ENCODE data around the gene L3MBTL2.
A peak's percentile ranks its signal among the peaks of the same experiment; 100 is the strongest.

The L3MBTL2 gene

DNA sequence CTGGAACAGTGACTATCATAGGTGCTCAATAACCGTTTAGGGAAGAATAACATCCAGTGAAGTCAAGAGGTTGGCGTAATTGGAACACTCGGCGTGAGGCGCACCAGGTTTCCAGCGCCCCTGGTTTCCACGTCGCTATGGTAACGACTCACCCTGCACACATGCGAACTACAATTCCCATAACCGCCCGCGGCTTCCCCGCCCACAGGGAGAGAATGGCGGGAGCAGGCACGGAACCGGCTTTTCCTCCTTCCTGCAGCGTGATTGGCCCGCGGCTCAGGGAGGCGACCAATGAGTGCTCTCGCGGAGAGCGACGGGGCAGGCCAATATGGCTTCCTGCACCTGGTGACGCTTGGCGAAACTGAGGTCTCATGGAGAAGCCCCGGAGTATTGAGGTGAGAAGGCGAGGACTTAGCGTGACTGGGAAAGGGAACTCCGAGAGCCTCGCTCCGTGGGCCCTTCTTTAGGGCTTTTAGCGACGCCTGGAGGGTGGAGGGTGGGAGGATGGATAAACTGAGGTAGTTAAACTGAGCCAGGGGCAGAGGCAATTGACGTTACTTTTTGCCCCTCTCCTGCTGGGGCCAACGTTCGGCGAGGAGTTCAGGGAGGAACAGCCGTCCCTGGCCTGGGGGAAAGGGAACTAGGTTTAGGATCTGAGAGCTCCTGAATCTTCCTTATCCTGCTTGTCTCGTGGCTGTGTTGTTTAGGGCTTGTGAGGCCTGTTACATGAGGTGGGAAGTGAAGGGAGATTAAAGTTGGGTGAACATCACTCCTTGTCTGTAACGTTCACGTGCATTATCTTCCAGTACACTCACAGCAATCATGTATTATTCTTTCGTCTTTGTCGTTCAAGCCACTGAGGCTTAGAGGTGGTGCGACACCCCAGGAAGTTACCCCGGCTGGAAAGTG is at the start of gene L3MBTL2:
L3MBTL2 (plus strand) TSS at position 321 of the 909 bp plus-strand sequence; CDS start at position 372, 51 bp downstream.
- DNase-seq (ENCODE audit: low read depth), result peak; percentile 84
- no peak for TF ChIP-seq CTCF (conservative IDR thresholded peaks at IDR 0.05; ENCODE audit: low read depth, low read length)
- peak within 1 kb of the TSS; percentile 87 for H3K4me3 ChIP-seq (ENCODE audit: low read length)

- no peak for DNase-seq (ENCODE audit: low read depth)
- no peak for TF ChIP-seq CTCF (conservative IDR thresholded peaks at IDR 0.05; ENCODE audit: low read depth, low read length)
- no peak overlapping the region for H3K4me3 ChIP-seq (ENCODE audit: low read length)
Observed at GRCh38 chr22:41157083-41157482, 48.0 kb upstream of the L3MBTL2 start.

- no peak overlapping the region for H3K4me3 ChIP-seq (ENCODE audit: low read length)
- DNase-seq (ENCODE audit: low read depth), result no peak
- TF ChIP-seq CTCF (conservative IDR thresholded peaks at IDR 0.05; ENCODE audit: low read depth, low read length), result no peak
Observed at GRCh38 chr22:41169157-41169556, 36.0 kb upstream of the L3MBTL2 start.

DNA sequence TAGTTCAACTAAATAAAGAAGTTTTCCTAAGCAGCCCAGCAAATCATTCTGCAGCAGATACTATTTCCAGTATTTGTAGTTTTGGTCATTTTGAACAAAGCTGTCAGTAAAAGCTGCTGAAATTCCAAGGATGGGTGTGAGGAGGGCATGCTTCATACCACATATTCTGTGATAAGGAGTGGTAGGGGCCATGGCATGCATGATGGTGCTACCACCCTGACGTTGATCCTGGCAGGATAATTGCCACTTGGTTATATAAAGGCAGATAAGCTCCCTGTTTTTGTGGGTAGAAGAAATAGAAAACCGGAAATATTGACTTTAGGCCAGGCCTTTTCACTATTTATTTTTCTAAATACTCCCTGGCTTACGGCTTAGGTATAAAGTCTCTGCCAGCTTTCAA is 33.1 kb upstream of the L3MBTL2 start:
- no peak for TF ChIP-seq CTCF (conservative IDR thresholded peaks at IDR 0.05; ENCODE audit: low read depth, low read length)
- DNase-seq (ENCODE audit: low read depth), result no peak
- H3K4me3 ChIP-seq (ENCODE audit: low read length), result no peak overlapping the region

DNA sequence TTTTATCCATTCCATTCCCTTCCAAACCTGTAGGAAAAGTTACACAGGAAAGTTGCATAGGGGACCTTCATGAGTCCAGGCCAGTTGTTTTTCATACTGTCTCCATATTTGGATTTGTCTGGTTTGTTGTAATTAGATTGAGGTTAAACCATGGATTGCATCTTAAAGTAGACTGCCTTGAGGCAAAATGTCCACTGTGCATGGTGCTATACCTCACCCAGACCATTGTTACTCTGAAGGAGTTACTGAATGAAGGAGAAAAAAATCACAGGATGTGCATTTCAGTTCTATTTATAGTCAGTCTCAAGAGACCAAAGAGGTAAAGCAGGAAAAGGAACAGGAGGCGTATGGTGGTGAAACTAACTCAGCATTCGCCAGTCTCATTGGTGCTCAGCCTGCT is 29.6 kb upstream of the L3MBTL2 start:
- no peak for DNase-seq (ENCODE audit: low read depth)
- no peak overlapping the region for H3K4me3 ChIP-seq (ENCODE audit: low read length)
- TF ChIP-seq CTCF (conservative IDR thresholded peaks at IDR 0.05; ENCODE audit: low read depth, low read length), result no peak

GRCh38 chr22:41177040-41177621 is 28.0 kb upstream of the L3MBTL2 start:
- H3K4me3 ChIP-seq (ENCODE audit: low read length), result no peak overlapping the region
- no peak for DNase-seq (ENCODE audit: low read depth)
- no peak for TF ChIP-seq CTCF (conservative IDR thresholded peaks at IDR 0.05; ENCODE audit: low read depth, low read length)

Data from retinal pigment epithelial cell (primary cell).